ENCODE measurements around the gene CACNA1C. TPM values are rescaled to one million over a fixed set of nuclear protein-coding genes. Genes with fewer than 3 reads are reported as not detected.

The CACNA1C gene
- total and polyA plus RNA-seq, 2 donors (not counting 1 experiment from before 2014, with no cell fraction given): 0.01 to 0.02 TPM

DNA sequence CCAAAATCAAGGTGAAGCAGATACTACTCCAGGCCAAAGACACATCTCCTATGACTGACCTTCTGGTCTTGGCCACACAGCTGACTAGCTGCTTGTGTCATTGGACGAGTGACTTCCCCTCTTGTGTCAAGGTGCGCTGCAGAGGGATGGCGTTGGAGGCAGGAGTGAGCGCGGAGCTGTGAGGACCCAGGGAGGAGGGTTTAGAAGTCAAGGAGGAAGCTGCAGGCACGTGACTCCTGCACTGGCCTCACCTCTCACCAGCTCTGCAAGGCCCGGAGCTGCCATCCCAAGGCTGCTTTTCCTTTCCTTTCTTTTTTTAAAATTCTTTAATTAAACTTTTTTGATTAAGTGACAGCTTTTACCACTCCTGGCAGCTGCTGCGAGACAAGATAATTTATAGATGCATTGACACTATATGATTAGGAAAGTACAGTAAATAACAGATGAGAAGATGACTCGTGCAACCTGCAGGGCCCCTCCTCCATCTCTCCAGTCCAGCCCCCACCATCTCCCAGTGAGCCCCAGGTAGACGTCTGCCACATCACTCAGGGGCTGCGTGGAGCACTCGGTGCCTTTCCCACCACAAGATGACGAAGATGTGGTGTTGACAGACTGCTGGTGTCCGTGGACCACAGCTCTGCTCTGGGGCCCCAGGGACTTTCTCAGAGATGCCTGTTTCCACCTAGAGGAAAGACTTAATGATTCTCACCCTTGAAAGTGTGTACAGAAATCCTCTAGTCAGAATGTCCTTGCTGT is 350.6 kb downstream of the CACNA1C start:
- no peak overlapping the region for H3K4me3 ChIP-seq (ENCODE audit: control extremely low read depth in 1 of 5, extremely low read depth in 1 of 5, insufficient read depth in 1 of 5, low read depth in 2 of 5, low read length in 4 of 5)
- H2AFZ ChIP-seq (ENCODE audit: insufficient read depth, low read depth, low read length, poor library complexity, severe bottlenecking): no peak overlapping the region
- H3K27me3 Mint-ChIP-seq: peaks cover 5% of the 10 kb centered on the region
- no peaks in the 10 kb centered on the region for H3K36me3 ChIP-seq (replicated peaks in 1 of 2; ENCODE audit: control extremely low read depth in 1 of 2, control insufficient read depth in 1 of 2, extremely low read depth in 1 of 2, insufficient read depth in 2 of 2, low read length in 1 of 2)
- H3K27ac ChIP-seq (ENCODE audit: low read length in 2 of 2): no peak overlapping the region
- TF ChIP-seq EZH2 (IDR thresholded peaks at IDR 0.05; ENCODE audit: borderline replicate concordance, insufficient read depth, low read depth, low read length, poor library complexity, severe bottlenecking): no peak
- TF ChIP-seq, protein P1, sequence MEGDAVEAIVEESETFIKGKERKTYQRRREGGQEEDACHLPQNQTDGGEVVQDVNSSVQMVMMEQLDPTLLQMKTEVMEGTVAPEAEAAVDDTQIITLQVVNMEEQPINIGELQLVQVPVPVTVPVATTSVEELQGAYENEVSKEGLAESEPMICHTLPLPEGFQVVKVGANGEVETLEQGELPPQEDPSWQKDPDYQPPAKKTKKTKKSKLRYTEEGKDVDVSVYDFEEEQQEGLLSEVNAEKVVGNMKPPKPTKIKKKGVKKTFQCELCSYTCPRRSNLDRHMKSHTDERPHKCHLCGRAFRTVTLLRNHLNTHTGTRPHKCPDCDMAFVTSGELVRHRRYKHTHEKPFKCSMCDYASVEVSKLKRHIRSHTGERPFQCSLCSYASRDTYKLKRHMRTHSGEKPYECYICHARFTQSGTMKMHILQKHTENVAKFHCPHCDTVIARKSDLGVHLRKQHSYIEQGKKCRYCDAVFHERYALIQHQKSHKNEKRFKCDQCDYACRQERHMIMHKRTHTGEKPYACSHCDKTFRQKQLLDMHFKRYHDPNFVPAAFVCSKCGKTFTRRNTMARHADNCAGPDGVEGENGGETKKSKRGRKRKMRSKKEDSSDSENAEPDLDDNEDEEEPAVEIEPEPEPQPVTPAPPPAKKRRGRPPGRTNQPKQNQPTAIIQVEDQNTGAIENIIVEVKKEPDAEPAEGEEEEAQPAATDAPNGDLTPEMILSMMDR (IDR thresholded peaks at IDR 0.05): no peak
- intact Hi-C loops (cut with micrococcal nuclease): no loop called here
- ChIA-PET CTCF (no interaction called here), POLR2A (no interaction called here)
- no peaks in the 10 kb centered on the region for H4K20me1 ChIP-seq (ENCODE audit: control insufficient read depth, insufficient read depth, low read length, poor library complexity, severe bottlenecking)
- H3K4me1 ChIP-seq (ENCODE audit: control insufficient read depth in 2 of 2, insufficient read depth in 2 of 2, low read length in 2 of 2): no peaks in the 10 kb centered on the region
- H3K4me2 ChIP-seq (replicated peaks; ENCODE audit: low read depth, low read length, poor library complexity, severe bottlenecking): no peak overlapping the region
- no peak overlapping the region for H3K27ac Mint-ChIP-seq
- no peaks in the 10 kb centered on the region for H3K27me3 ChIP-seq (replicated peaks in 1 of 4; ENCODE audit: control extremely low read depth in 1 of 4, control insufficient read depth in 3 of 4, insufficient read depth in 4 of 4, low read length in 3 of 4)
- H3K9me3 ChIP-seq (ENCODE audit: control extremely low read depth in 1 of 3, control insufficient read depth in 2 of 3, insufficient read depth in 1 of 3, low read length in 2 of 3): no peaks in the 10 kb centered on the region
- H3K9ac ChIP-seq (ENCODE audit: low read length): no peak overlapping the region
- no peak overlapping the region for H3K4me3 Mint-ChIP-seq
- WGBS (ENCODE audit: insufficient coverage): 53% methylated on average over 5 of the region's 14 CpGs
- no peak for ATAC-seq (ENCODE audit: low read depth)
- H3K4me1 Mint-ChIP-seq: no peaks in the 10 kb centered on the region
- H3K9me3 Mint-ChIP-seq (ENCODE audit: insufficient read depth): no peaks in the 10 kb centered on the region
- H3K79me2 ChIP-seq (ENCODE audit: control insufficient read depth, insufficient read depth, low read length): no peaks in the 10 kb centered on the region
- no peak for DNase-seq

- Mint-ChIP-seq H3K4me1 (no peaks in the 10 kb centered on the region), H3K4me3 (no peak overlapping the region), H3K27ac (no peak overlapping the region), H3K27me3 (peaks cover 5% of the 10 kb centered on the region), H3K9me3 (ENCODE audit: insufficient read depth) (no peaks in the 10 kb centered on the region)
- Histone ChIP-seq H3K4me1 (ENCODE audit: control insufficient read depth in 2 of 2, insufficient read depth in 2 of 2, low read length in 2 of 2) (no peaks in the 10 kb centered on the region), H3K9ac (ENCODE audit: low read length) (no peak overlapping the region), H2AFZ (ENCODE audit: insufficient read depth, low read depth, low read length, poor library complexity, severe bottlenecking) (no peak overlapping the region), H3K4me2 (replicated peaks; ENCODE audit: low read depth, low read length, poor library complexity, severe bottlenecking) (no peak overlapping the region), H3K36me3 (replicated peaks in 1 of 2; ENCODE audit: control extremely low read depth in 1 of 2, control insufficient read depth in 1 of 2, extremely low read depth in 1 of 2, insufficient read depth in 2 of 2, low read length in 1 of 2) (no peaks in the 10 kb centered on the region), H3K27ac (ENCODE audit: low read length in 2 of 2) (no peak overlapping the region), H3K4me3 (ENCODE audit: control extremely low read depth in 1 of 5, extremely low read depth in 1 of 5, insufficient read depth in 1 of 5, low read depth in 2 of 5, low read length in 4 of 5) (no peak overlapping the region), H3K9me3 (ENCODE audit: control extremely low read depth in 1 of 3, control insufficient read depth in 2 of 3, insufficient read depth in 1 of 3, low read length in 2 of 3) (no peaks in the 10 kb centered on the region), H4K20me1 (ENCODE audit: control insufficient read depth, insufficient read depth, low read length, poor library complexity, severe bottlenecking) (no peaks in the 10 kb centered on the region), H3K79me2 (ENCODE audit: control insufficient read depth, insufficient read depth, low read length) (no peaks in the 10 kb centered on the region), H3K27me3 (replicated peaks in 1 of 4; ENCODE audit: control extremely low read depth in 1 of 4, control insufficient read depth in 3 of 4, insufficient read depth in 4 of 4, low read length in 3 of 4) (no peaks in the 10 kb centered on the region)
- ChIA-PET CTCF (no interaction called here), POLR2A (no interaction called here)
- intact Hi-C loops (cut with micrococcal nuclease): no loop called here
- DNase-seq: no peak
- no peak for TF ChIP-seq EZH2 (IDR thresholded peaks at IDR 0.05; ENCODE audit: borderline replicate concordance, insufficient read depth, low read depth, low read length, poor library complexity, severe bottlenecking)
- TF ChIP-seq, protein P1 (IDR thresholded peaks at IDR 0.05): no peak
- no peak for ATAC-seq (ENCODE audit: low read depth)
- no CpG with 5 or more reads among the region's 9 CpGs for WGBS (ENCODE audit: insufficient coverage)
Observed at GRCh38 chr12:2405039-2405438, 352.3 kb downstream of the CACNA1C start.

Measured in B cell (primary cell).